CD1c-positive myeloid dendritic cell (primary cell): ENCODE measurements around the gene IQSEC2.
A peak's percentile ranks its signal among the peaks of the same experiment; 100 is the strongest.

Experiments used
- DNase-seq: peaks from one replicate; pipeline ENCODE4 v3.0.0-alpha.2; 2016; ENCODE audit errors: extremely low spot score

Gene IQSEC2

GRCh38 chrX:53244610-53245009, 36.8 kb downstream of the IQSEC2 start:
- no peak for DNase-seq

- DNase-seq = no peak
Measured at GRCh38 chrX:53242310-53242709, 39.1 kb downstream of the IQSEC2 start.

- DNase-seq = no peak
Measured at GRCh38 chrX:53241558-53241957, 39.8 kb downstream of the IQSEC2 start.

GRCh38 chrX:53239474-53239873, 41.9 kb downstream of the IQSEC2 start:
- peak; percentile 52 for DNase-seq

- DNase-seq = no peak
Measured at GRCh38 chrX:53237056-53237455, 44.3 kb downstream of the IQSEC2 start.

DNA sequence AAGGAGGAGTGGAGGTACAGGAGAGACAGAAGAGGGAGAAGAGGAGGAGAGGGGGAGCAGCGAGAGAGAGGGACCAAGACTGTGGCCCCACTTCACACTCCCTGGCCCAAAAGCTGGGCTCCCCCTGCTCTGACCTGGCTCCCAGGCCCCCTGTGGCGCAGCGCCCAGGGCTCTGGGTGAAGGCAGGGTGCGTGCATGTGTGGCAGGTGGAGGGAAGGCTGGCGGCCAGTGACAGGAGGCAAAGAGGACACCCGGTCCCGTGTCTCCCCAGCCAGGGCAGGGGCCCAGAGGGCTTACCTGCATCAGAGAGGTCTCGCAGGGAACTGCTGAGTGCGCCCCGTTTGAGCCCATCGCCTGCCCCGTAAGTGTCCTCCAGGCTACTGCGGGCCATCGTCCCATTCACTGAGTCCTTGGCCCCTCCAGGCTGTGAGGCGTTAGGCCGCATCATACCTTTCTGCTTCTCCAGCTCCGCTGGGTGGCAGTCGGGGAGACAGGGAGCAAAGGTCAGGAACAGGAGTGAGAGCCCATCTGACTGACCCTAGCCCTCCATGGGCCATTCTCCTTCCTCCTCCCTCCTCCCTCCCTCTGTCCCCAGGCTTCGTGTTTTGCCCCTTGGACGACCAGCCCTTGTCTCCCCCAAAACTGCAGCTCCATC, 45.2 kb downstream of the IQSEC2 start:
- DNase-seq = no peak

- DNase-seq = no peak
Measured at GRCh38 chrX:53235566-53235965, 45.8 kb downstream of the IQSEC2 start.

GRCh38 chrX:53234484-53234883, 46.9 kb downstream of the IQSEC2 start:
- DNase-seq = no peak

DNA sequence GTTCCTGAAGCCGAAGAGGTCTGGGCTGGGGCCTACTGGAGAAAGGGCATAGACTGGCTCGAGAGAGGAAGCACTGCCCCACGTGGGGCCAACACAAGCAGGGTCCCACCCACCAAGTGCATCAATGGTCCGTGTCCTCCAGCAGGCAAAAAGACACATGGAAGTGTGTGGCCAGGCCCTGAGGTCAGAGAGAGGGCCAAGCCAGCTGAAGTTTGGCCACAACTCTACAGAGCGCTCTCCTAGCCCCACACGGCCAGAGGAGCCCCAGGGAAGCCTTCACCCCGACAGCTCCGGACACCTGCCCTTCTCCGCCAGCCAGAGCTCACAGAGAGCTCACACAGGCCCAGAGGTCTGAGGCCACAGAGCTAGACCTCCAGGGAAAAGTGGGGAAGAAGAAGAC, 47.8 kb downstream of the IQSEC2 start:
- no peak for DNase-seq

DNA sequence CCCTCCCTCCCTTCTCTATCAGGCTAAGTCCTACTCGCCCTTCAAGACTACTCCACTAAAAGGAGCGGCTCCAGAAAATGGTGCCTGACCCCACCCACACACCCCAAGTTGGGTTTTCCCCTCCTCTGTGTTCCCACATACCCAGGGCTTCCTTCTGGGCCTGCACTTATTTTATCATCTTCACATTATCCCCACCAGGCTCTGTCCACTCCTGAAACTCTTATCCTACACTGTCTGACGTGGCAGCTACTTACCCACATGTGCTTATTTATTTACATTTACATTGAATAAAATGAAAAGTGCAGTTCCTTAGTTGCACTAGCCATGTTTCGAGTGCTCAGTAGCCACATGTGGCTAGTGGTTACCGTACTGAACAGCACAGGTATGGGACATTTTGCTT, 51.3 kb downstream of the IQSEC2 start:
- DNase-seq = no peak

GRCh38 chrX:53227224-53227765, 54.1 kb downstream of the IQSEC2 start:
- peak; percentile 19 for DNase-seq

- peak; percentile 92 for DNase-seq
Measured at GRCh38 chrX:53224860-53225797, 56.3 kb downstream of the IQSEC2 start, which contains the start of gene KDM5C. KDM5C (minus strand) TSS chrX:53225207; CDS start chrX:53224889, 318 bp downstream.

DNA sequence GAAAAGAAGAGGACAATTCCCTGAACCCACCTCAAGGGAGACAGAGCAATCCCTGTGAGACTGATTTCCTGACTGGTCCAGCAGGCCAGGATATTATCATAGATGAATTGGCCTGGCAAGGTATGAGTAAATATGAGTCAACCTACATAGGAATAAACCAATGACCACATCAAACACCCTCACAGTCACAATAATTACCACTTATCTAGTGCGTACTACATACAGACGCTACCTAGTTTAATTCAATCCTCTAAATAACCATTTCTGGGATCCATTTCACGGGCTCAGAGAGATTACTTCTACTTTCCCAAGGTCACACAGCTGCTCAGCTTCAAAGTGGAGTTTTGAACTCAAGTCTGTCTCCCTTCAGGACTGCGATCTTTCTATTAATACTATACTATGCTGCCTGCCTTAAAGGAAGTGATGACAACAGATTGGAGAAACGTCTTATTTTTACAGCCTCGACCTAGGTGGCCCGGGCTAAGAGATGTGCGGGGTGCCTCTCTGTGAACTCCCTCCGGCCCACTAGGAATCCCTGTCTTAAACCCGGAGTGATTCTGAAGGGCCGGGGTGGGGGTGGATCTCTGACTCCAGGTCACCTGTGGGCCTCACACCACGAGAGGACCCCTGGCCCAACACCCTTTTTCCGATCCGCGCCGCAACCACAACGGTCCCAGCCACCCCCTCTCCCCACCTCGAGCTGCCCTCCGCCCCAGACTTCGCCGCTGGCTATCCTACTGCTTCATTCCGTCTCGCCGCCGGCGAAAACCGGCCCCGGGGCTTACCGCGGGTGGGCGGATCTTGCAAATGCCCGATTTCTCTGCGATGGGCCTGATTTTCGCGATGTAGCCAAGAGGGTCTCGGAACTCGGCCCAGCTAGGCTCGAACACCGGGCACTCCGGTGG, 57.2 kb downstream of the IQSEC2 start:
- DNase-seq = peak; percentile 1

DNA sequence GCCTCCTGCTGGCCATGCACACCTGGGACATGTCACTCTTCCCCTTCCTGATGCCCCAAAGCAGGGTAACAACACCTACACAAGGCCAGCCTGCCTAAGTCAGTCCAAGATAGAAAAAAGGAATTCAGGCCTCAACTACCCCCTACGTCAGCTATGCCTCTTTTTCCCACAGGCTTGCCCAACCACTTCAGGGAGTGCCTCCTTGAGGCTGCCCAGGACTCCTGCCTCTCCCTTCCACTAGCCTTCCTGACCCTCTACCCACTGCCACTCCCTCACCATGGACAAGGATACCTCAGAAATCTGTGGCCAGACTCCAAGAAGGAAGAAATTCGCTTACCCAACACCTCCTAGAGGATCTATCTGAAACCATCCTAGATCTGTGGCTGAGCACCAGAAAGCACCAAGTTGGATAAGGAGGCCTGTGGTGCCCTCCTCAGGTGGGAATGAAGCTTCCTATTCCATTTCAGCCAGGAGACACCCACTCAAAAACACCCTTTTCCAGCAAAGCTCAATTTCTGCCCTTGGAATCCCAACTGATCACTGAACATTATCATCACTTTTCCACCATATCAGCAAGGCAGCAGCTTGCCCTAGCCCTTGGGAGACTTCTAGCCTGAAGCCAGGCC, 58.2 kb downstream of the IQSEC2 start:
- peak; percentile 1 for DNase-seq
